ENCODE results near the gene GAS5.

DNA sequence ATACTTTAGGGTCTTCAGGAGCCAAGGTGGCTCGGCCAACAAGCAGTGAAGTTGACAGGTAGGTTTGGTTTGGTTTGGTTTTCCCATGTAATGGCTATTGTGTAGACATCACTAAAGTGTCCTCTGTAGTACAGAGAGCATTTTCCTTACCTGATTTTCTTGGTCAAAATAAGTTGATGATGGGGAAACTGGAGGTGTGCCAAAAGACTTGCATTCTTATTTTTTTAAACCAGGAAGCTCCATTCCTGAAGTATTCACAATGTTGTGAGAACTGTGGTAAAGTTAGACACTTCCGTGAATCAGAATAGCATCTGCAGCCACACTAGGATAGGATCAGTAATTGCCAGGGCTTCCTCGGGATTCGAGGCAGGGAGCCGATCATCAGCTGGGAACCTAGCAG lies 3.3 kb upstream of the GAS5 start:
- TF ChIP-seq EZH2 (IDR thresholded peaks at IDR 0.05) (no peak), EZH2phosphoT487 (IDR thresholded peaks at IDR 0.05; ENCODE audit: borderline replicate concordance) (no peak), POLR2A (IDR thresholded peaks at IDR 0.05; ENCODE audit: borderline replicate concordance, extremely low read depth, insufficient read depth, insufficient read length) (no peak)
- TF ChIP-seq, protein P1, sequence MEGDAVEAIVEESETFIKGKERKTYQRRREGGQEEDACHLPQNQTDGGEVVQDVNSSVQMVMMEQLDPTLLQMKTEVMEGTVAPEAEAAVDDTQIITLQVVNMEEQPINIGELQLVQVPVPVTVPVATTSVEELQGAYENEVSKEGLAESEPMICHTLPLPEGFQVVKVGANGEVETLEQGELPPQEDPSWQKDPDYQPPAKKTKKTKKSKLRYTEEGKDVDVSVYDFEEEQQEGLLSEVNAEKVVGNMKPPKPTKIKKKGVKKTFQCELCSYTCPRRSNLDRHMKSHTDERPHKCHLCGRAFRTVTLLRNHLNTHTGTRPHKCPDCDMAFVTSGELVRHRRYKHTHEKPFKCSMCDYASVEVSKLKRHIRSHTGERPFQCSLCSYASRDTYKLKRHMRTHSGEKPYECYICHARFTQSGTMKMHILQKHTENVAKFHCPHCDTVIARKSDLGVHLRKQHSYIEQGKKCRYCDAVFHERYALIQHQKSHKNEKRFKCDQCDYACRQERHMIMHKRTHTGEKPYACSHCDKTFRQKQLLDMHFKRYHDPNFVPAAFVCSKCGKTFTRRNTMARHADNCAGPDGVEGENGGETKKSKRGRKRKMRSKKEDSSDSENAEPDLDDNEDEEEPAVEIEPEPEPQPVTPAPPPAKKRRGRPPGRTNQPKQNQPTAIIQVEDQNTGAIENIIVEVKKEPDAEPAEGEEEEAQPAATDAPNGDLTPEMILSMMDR (IDR thresholded peaks at IDR 0.05 in 2 of 3, conservative IDR thresholded peaks at IDR 0.05 in 1 of 3; ENCODE audit: borderline replicate concordance in 1 of 3, insufficient read depth in 1 of 3, low read depth in 2 of 3, low read length in 2 of 3) = no peak

Measured in HCT116 (cell line).